Fibroblast of lung (primary cell): Measurements from ENCODE around the gene CALCA. TPM values are rescaled to one million over a fixed set of nuclear protein-coding genes. Genes with fewer than 3 reads are reported as not detected.

Experiments used
- DNase-seq, 2 donors: peaks; one replicate each; pipeline versions ENCODE4 v3.0.0 to v3.0.0-alpha.2; 2010; ENCODE audit warnings: low read depth in 2 of 2
- H2AFZ ChIP-seq: 2 replicates; pipeline ENCODE4 v1.5.1; 2012; ENCODE audit warnings: low read length, control low read depth, inconsistent platforms
- H3K27ac ChIP-seq: 2 replicates; pipeline ENCODE4 v1.5.1; 2011; ENCODE audit warnings: low read length, control low read depth; ENCODE audit not compliant: insufficient read depth
- H3K27me3 ChIP-seq: 2 replicates; pipeline ENCODE4 v1.5.1; 2011; ENCODE audit warnings: mild to moderate bottlenecking, low read length; ENCODE audit not compliant: control insufficient read depth, insufficient read depth
- H3K36me3 ChIP-seq: 2 replicates; pipeline ENCODE4 v1.5.1; 2011; ENCODE audit warnings: low read length; ENCODE audit not compliant: control insufficient read depth, insufficient read depth
- H3K4me1 ChIP-seq: 2 replicates; pipeline ENCODE4 v1.5.1; 2011; ENCODE audit warnings: low read length; ENCODE audit not compliant: control insufficient read depth, insufficient read depth; ENCODE audit errors: extremely low read depth
- H3K4me2 ChIP-seq: 2 replicates; pipeline ENCODE4 v1.5.1; 2011; ENCODE audit warnings: low read length, control low read depth; ENCODE audit not compliant: insufficient read depth; ENCODE audit errors: extremely low read depth
- H3K4me3 ChIP-seq, 4 experiments: fragments of 200-600 bp in 1 of 4; sonication (generic) in 1 of 4; replicated peaks in 1 of 4; 2 replicates each; pipeline ENCODE4 v1.5.1; 2011 to 2016; ENCODE audit warnings: low read length in 4 of 4, low read depth in 3 of 4, mild to moderate bottlenecking in 3 of 4, control low read depth in 2 of 4, inconsistent platforms in 1 of 4, mixed read lengths in 1 of 4; ENCODE audit not compliant: insufficient read depth in 1 of 4; ENCODE audit errors: control extremely low read depth in 1 of 4
- H3K79me2 ChIP-seq: 2 replicates; pipeline ENCODE4 v1.5.1; 2012; ENCODE audit warnings: mild to moderate bottlenecking, low read length, inconsistent platforms; ENCODE audit not compliant: control insufficient read depth, insufficient read depth
- H3K9ac ChIP-seq: 2 replicates; pipeline ENCODE4 v1.5.1; 2011; ENCODE audit warnings: mild to moderate bottlenecking, low read length, control low read depth; ENCODE audit not compliant: insufficient read depth
- H3K9me3 ChIP-seq: 2 replicates; pipeline ENCODE4 v1.5.1; 2012; ENCODE audit warnings: low read depth, low read length; ENCODE audit not compliant: control insufficient read depth, insufficient read depth
- H4K20me1 ChIP-seq: 2 replicates; pipeline ENCODE4 v1.5.1; 2011; ENCODE audit warnings: low read length; ENCODE audit not compliant: control insufficient read depth, insufficient read depth; ENCODE audit errors: extremely low read depth
- EZH2 ChIP-seq: IDR thresholded peaks from 2 replicates; pipeline ENCODE4 v1.5.1; 2012; ENCODE audit warnings: low read length, control low read depth, mild to moderate bottlenecking; ENCODE audit errors: missing control alignments
- polyA minus RNA-seq: library from RNA; depleted of rRNA, polyadenylated mRNA; stranded (reverse); fragments of >200 nt; gene quantifications from 2 replicates; pipeline ENCODE4 v1.2.3, GENCODE V29; 2011; ENCODE audit warnings: low replicate concordance
- polyA plus RNA-seq, 2 donors: library from polyadenylated mRNA; depleted of rRNA in 1 of 2; stranded (reverse) in 1 of 2; unstranded in 1 of 2; fragments of >200 nt; gene quantifications; 2 replicates each; pipeline ENCODE4 v1.2.1, GENCODE V29; 2011 to 2012; ENCODE audit warnings: missing spikeins in 1 of 2
- total RNA-seq: library from RNA; depleted of rRNA; stranded (reverse); fragments of >200 nt; gene quantifications from 2 replicates; pipeline ENCODE4 v1.2.1, GENCODE V29; 2014
- TF ChIP-seq, protein P1 (sequence below), 2 donors: IDR thresholded peaks in 1 of 2; conservative IDR thresholded peaks in 1 of 2; 1 replicate in 1 of 2; 2 replicates in 1 of 2; pipeline ENCODE4 v1.5.1; 2011 to 2012; ENCODE audit warnings: low read length in 2 of 2, control low read depth in 1 of 2, inconsistent platforms in 1 of 2, low read depth in 1 of 2, mild to moderate bottlenecking in 1 of 2

CALCA gene, protein sequence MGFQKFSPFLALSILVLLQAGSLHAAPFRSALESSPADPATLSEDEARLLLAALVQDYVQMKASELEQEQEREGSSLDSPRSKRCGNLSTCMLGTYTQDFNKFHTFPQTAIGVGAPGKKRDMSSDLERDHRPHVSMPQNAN
- not detected in 2 replicates for total RNA-seq
- not detected in 2 replicates for polyA plus RNA-seq
- polyA plus RNA-seq (2012) = not detected in 2 replicates
- polyA minus RNA-seq = not detected in 2 replicates

DNA sequence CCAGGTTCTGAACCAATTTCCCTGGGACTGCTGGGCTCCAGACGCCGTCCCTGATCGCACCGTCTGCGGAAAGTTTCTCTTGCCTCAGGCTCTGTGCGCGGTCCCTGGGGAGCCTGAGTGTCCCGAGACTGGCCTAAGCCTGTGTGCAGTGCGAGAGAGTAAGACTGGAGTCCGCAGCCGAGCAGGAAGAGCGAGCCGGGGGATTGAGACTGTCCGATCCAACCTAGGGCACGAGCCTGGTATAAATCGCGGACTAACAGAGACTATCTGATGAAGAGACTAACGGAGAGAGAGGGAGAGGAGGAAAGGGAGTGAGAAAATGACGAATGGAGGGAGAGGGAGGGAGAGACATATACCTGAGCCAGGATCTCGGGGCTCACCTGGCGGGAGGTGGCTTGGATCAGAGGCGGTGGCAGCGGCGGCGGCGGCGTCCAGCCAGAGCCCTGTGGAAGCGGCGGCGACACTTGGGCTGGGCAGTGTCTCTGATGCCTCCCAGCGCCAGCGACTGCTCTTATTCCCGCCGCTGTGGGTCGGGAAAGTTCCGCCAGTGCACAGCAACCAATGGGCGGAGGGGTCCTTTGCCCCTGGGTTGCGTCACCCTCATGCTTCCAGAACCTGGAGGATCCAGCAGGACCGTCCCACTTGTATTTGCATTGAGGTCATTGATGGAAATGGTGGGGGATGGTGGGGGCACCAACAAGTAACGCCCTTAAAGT, at the start of gene CALCA:
Gene CALCA (minus strand): TSS at position 487 of the 716 bp plus-strand sequence. CDS start 1,159 bp downstream, outside the sequence.
- H3K9ac ChIP-seq = no peak within 1 kb of the TSS
- no peaks in the 10 kb centered on the region for H3K36me3 ChIP-seq
- peaks cover 44% of the 10 kb centered on the region for H3K27me3 ChIP-seq
- H2AFZ ChIP-seq = no peak within 1 kb of the TSS
- peak; percentile 70 for TF ChIP-seq EZH2
- TF ChIP-seq, protein P1, sequence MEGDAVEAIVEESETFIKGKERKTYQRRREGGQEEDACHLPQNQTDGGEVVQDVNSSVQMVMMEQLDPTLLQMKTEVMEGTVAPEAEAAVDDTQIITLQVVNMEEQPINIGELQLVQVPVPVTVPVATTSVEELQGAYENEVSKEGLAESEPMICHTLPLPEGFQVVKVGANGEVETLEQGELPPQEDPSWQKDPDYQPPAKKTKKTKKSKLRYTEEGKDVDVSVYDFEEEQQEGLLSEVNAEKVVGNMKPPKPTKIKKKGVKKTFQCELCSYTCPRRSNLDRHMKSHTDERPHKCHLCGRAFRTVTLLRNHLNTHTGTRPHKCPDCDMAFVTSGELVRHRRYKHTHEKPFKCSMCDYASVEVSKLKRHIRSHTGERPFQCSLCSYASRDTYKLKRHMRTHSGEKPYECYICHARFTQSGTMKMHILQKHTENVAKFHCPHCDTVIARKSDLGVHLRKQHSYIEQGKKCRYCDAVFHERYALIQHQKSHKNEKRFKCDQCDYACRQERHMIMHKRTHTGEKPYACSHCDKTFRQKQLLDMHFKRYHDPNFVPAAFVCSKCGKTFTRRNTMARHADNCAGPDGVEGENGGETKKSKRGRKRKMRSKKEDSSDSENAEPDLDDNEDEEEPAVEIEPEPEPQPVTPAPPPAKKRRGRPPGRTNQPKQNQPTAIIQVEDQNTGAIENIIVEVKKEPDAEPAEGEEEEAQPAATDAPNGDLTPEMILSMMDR (conservative IDR thresholded peaks at IDR 0.05 in 1 of 2, IDR thresholded peaks at IDR 0.05 in 1 of 2; ENCODE audit: low read depth in 1 of 2, low read length in 2 of 2) = no peak
- H3K4me3 ChIP-seq = no peak within 1 kb of the TSS
- H3K4me1 ChIP-seq = no peaks in the 10 kb centered on the region
- H3K4me2 ChIP-seq = peak within 1 kb of the TSS; percentile 5
- no peak within 1 kb of the TSS for H3K27ac ChIP-seq
- no peaks in the 10 kb centered on the region for H4K20me1 ChIP-seq
- no peaks in the 10 kb centered on the region for H3K9me3 ChIP-seq
- DNase-seq = peak in 1 of 2 donors; percentile 16
- H3K79me2 ChIP-seq = no peaks in the 10 kb centered on the region

DNA sequence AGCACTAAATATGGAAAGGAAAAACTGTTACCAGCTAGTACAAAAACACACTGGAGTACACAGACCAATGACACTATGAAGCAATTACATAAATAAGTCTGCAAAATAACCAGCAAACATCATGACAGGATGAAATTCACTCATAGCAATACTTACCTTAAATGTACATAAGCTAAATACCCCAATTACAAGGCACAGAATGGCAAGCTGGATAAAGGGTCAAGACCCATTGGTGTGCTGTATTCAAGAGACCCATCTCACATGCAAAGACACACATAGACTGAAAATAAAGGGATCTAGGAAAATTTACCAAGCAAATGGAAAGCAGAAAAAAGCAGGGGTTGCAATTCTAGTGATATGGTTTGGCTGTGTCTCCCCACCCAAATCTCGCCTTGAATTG, 44.0 kb upstream of the CALCA start:
- Histone ChIP-seq H3K4me2 (no peak overlapping the region), H3K27me3 (no peaks in the 10 kb centered on the region), H3K9ac (no peak overlapping the region), H3K79me2 (no peaks in the 10 kb centered on the region), H4K20me1 (no peaks in the 10 kb centered on the region), H3K36me3 (no peaks in the 10 kb centered on the region), H3K27ac (no peak overlapping the region), H2AFZ (no peak overlapping the region), H3K4me1 (no peaks in the 10 kb centered on the region), H3K9me3 (no peaks in the 10 kb centered on the region), H3K4me3 (no peak overlapping the region)
- TF ChIP-seq, protein P1 (conservative IDR thresholded peaks at IDR 0.05 in 1 of 2, IDR thresholded peaks at IDR 0.05 in 1 of 2; ENCODE audit: low read depth in 1 of 2, low read length in 2 of 2) = no peak
- no peak for TF ChIP-seq EZH2
- DNase-seq = no peak

DNA sequence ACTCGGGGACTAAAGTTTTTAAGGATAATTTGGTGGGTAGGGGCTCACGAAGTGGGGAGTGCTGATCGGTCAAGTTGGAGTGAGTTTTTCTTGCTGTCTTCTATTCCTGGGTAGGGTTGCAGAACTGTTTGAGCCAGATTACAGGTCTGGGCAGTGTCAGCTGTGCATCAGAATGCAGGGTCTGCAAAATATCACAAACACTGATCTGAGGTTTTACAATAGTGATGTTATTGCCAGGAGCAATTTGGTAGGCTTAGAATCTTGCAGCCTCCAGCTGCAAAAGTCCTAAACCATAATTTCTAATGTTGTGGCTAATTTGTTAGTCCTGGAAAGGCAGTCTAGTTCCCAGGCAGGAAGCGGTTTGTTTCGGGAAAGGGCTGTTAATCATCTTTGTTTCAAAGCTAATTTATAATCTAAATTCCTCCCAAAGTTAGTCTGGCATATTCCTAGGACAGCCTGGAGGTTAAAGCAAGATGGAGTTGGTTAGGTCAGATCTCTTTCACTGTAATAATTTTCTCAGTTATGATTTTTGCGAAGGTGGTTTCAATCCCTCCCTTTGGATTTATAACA, 39.7 kb upstream of the CALCA start:
- Histone ChIP-seq H3K27ac (no peak overlapping the region), H3K9ac (no peak overlapping the region), H4K20me1 (no peaks in the 10 kb centered on the region), H2AFZ (no peak overlapping the region), H3K9me3 (no peaks in the 10 kb centered on the region), H3K36me3 (no peaks in the 10 kb centered on the region), H3K4me1 (no peaks in the 10 kb centered on the region), H3K27me3 (no peaks in the 10 kb centered on the region), H3K4me3 (no peak overlapping the region), H3K4me2 (no peak overlapping the region), H3K79me2 (no peaks in the 10 kb centered on the region)
- no peak for DNase-seq
- TF ChIP-seq, protein P1 (conservative IDR thresholded peaks at IDR 0.05 in 1 of 2, IDR thresholded peaks at IDR 0.05 in 1 of 2; ENCODE audit: low read depth in 1 of 2, low read length in 2 of 2) = no peak
- TF ChIP-seq EZH2 = no peak
